ENCODE results near the gene FLRT2.

DNA sequence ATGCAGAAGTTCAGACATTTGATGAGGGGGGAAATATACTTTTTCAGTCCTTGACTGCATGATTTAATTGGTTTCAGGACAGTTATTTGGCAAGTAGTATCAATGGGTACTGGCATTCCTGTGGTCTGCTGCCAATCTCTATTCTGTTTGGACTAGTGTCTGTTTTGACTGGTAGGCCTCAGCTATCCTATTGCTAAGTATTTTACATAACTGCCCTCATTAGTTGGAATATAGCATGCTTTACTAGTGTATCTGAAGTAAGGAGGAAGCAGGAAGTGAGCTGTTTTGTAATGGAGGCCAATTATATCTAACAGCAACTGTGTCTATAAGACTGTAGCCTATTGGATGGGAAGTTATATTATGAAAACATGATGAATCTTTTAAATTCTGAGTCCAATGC, 104.3 kb downstream of the FLRT2 start:
- TF ChIP-seq CTCF (conservative IDR thresholded peaks at IDR 0.05) (no peak), ZFX (IDR thresholded peaks at IDR 0.05) (no peak)

Measured in C4-2B (cell line).